ENCODE data around the gene HOXC11.
A peak's percentile ranks its signal among the peaks of the same experiment; 100 is the strongest.

- TF ChIP-seq, protein P1, sequence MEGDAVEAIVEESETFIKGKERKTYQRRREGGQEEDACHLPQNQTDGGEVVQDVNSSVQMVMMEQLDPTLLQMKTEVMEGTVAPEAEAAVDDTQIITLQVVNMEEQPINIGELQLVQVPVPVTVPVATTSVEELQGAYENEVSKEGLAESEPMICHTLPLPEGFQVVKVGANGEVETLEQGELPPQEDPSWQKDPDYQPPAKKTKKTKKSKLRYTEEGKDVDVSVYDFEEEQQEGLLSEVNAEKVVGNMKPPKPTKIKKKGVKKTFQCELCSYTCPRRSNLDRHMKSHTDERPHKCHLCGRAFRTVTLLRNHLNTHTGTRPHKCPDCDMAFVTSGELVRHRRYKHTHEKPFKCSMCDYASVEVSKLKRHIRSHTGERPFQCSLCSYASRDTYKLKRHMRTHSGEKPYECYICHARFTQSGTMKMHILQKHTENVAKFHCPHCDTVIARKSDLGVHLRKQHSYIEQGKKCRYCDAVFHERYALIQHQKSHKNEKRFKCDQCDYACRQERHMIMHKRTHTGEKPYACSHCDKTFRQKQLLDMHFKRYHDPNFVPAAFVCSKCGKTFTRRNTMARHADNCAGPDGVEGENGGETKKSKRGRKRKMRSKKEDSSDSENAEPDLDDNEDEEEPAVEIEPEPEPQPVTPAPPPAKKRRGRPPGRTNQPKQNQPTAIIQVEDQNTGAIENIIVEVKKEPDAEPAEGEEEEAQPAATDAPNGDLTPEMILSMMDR (IDR thresholded peaks at IDR 0.05): no peak
- TF ChIP-seq EZH2phosphoT487 (IDR thresholded peaks at IDR 0.05): peak; percentile 52
Observed at GRCh38 chr12:53976823-53977595, 4.1 kb downstream of the HOXC11 start.

Measured in neural progenitor cell (in vitro differentiated cells).